ENCODE data around the gene CLDN9. TPM values are rescaled to one million over a fixed set of nuclear protein-coding genes. Genes with fewer than 3 reads are reported as not detected.
A peak's percentile ranks its signal among the peaks of the same experiment; 100 is the strongest.

CLDN9 gene
- total and polyA plus RNA-seq, 8 donors, result 1.7 to 12.1 (median 3.0) TPM

- DNase-seq (peak; percentile 83 to 95 (median 92)), ATAC-seq (peak; percentile 86 to 91 (median 88)), FAIRE-seq (no peak)
- Histone ChIP-seq H3K36me3 (no peaks in the 10 kb centered on the region), H3K9me3 (no peaks in the 10 kb centered on the region), H3K27me3 (peaks cover 0 to 19% (median 8%) of the 10 kb centered on the region in 4 donors), H3K4me3 (peak within 1 kb of the TSS; percentile 68 to 92 (median 82)), H3K27ac (peak within 1 kb of the TSS; percentile 4 to 47 (median 24)), H3K4me1 (peaks cover 8 to 22% (median 9%) of the 10 kb centered on the region in 3 donors)
- 2 to 3% methylated on average over 62 to 98 of the region's 98 CpGs for WGBS, 2 donors
- TF ChIP-seq, protein P1, sequence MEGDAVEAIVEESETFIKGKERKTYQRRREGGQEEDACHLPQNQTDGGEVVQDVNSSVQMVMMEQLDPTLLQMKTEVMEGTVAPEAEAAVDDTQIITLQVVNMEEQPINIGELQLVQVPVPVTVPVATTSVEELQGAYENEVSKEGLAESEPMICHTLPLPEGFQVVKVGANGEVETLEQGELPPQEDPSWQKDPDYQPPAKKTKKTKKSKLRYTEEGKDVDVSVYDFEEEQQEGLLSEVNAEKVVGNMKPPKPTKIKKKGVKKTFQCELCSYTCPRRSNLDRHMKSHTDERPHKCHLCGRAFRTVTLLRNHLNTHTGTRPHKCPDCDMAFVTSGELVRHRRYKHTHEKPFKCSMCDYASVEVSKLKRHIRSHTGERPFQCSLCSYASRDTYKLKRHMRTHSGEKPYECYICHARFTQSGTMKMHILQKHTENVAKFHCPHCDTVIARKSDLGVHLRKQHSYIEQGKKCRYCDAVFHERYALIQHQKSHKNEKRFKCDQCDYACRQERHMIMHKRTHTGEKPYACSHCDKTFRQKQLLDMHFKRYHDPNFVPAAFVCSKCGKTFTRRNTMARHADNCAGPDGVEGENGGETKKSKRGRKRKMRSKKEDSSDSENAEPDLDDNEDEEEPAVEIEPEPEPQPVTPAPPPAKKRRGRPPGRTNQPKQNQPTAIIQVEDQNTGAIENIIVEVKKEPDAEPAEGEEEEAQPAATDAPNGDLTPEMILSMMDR (IDR thresholded peaks at IDR 0.05), result no peak
- intact Hi-C loops (cut with DNase I), result no loop called here
These were observed 43.8 kb upstream of the CLDN9 start, which contains the start of gene PAQR4 for GRCh38 chr16:2968738-2969544. TSS of gene PAQR4 (plus strand) at chr16:2969348. CDS start at chr16:2969675, 327 bp downstream.

- peak overlapping the region; percentile 68 to 92 (median 82) for H3K4me3 ChIP-seq
- peak overlapping the region; percentile 4 to 47 (median 24) for H3K27ac ChIP-seq
- ATAC-seq (peak; percentile 48 to 69 (median 62)), DNase-seq (peak; percentile 74 to 93 (median 82)), FAIRE-seq (no peak)
- H3K4me1 ChIP-seq, result peaks cover 0 to 14% (median 0%) of the 10 kb centered on the region in 3 donors
- peaks cover 0 to 19% (median 8%) of the 10 kb centered on the region in 4 donors for H3K27me3 ChIP-seq
- intact Hi-C loops (cut with DNase I), result no loop called here
- WGBS, 2 donors, result 1% methylated on average over 79 to 83 of the region's 83 CpGs
- TF ChIP-seq, protein P1 (IDR thresholded peaks at IDR 0.05), result peak in 3 of 4 donors; percentile 18 to 27 (median 20)
- H3K36me3 ChIP-seq, result no peaks in the 10 kb centered on the region
- H3K9me3 ChIP-seq, result no peaks in the 10 kb centered on the region
These were observed 42.9 kb upstream of the CLDN9 start for GRCh38 chr16:2969545-2970521.

GRCh38 chr16:2970563-2970962 lies 42.2 kb upstream of the CLDN9 start:
- Histone ChIP-seq H3K36me3 (no peaks in the 10 kb centered on the region), H3K9me3 (no peaks in the 10 kb centered on the region), H3K27ac (no peak overlapping the region), H3K4me3 (peak overlapping the region in 2 of 4 donors; percentile 74 to 92), H3K4me1 (peaks cover 0 to 9% (median 0%) of the 10 kb centered on the region in 3 donors), H3K27me3 (peaks cover 0 to 19% (median 8%) of the 10 kb centered on the region in 4 donors)
- peak in 3 of 6 donors; percentile 31 to 61 (median 31) for DNase-seq
- intact Hi-C loops (cut with DNase I), result no loop called here
- TF ChIP-seq, protein P1 (IDR thresholded peaks at IDR 0.05), result no peak
- no peak for FAIRE-seq
- WGBS, 2 donors, result 78 to 85% methylated on average over 6 of the region's 6 CpGs
- no peak for ATAC-seq

DNA sequence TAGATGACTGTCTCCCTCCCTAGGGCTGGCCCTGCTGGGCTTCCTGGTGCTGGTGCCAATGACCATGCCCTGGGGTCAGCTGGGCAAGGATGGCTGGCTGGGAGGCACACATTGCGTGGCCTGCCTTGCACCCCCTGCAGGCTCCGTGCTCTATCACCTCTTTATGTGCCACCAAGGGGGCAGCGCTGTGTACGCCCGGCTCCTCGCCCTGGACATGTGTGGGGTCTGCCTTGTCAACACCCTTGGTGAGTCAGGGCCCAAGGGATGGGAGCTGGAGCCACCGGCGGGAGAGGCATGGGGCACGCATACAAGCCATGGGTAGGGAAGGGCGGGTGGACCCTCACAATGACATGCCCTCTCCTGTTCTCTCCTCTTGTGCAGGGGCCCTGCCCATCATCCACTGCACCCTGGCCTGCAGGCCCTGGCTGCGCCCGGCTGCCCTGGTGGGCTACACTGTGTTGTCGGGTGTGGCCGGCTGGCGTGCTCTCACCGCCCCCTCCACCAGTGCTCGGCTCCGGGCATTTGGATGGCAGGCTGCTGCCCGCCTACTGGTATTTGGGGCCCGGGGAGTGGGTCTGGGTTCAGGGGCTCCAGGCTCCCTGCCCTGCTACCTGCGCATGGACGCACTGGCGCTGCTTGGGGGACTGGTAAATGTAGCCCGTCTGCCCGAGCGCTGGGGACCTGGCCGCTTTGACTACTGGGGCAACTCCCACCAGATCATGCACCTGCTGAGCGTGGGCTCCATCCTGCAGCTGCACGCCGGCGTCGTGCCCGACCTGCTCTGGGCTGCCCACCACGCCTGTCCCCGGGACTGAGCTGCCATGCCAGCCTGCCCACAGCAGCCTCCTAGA lies 41.4 kb upstream of the CLDN9 start:
- Histone ChIP-seq H3K4me3 (no peak overlapping the region), H3K4me1 (peaks cover 0 to 9% (median 2%) of the 10 kb centered on the region in 3 donors), H3K27me3 (peaks cover 0 to 14% (median 4%) of the 10 kb centered on the region in 4 donors), H3K9me3 (no peaks in the 10 kb centered on the region), H3K27ac (no peak overlapping the region), H3K36me3 (no peaks in the 10 kb centered on the region)
- TF ChIP-seq, protein P1 (IDR thresholded peaks at IDR 0.05), result no peak
- intact Hi-C loops (cut with DNase I), result no loop called here
- WGBS, 2 donors, result 94 to 96% methylated on average over 32 to 35 of the region's 35 CpGs
- no peak for FAIRE-seq
- no peak for ATAC-seq
- DNase-seq, result peak in 3 of 6 donors; percentile 34 to 83 (median 52)

Measured in pancreas (tissue), 10 donors.